ENCODE measurements around the gene GLRA1.

GRCh38 chr5:151905557-151905961, 19.1 kb downstream of the GLRA1 start:
- no peak for TF ChIP-seq CTCF (conservative IDR thresholded peaks at IDR 0.05)
- no peak for TF ChIP-seq ZFX (IDR thresholded peaks at IDR 0.05)
